HG03558 (cell line): ENCODE data around the gene TERB1.

Source experiments
- ATAC-seq: cut with Tn5 transposase; IDR thresholded peaks from one replicate; pipeline ENCODE4 v1.9.1; 2021; ENCODE audit warnings: moderate number of reproducible peaks; ENCODE audit not compliant: unreplicated experiment; ENCODE audit errors: extremely low read depth

TERB1 gene

GRCh38 chr16:66713076-66713475, 88.3 kb downstream of the TERB1 start:
- ATAC-seq = no peak

GRCh38 chr16:66712512-66712911, 88.9 kb downstream of the TERB1 start:
- ATAC-seq = no peak

DNA sequence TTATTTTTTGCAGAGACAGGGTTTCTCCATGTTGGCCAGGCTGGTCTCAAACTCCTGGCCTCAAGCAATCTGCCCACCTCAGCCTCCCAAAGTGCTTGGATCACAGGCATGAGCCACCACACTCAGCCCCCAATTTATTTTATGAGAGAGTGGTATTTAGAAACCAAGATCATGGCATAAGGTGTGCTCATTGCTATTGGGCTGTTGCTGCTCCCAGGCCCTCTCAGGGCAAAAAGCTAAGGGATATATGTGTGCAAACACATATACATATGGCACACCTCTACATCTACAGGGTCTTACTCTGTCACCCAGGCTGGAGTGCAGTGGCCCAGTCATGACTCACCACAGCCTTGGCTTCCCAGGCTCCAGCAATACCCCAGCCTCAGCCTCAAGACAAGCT, 89.8 kb downstream of the TERB1 start:
- ATAC-seq = no peak

DNA sequence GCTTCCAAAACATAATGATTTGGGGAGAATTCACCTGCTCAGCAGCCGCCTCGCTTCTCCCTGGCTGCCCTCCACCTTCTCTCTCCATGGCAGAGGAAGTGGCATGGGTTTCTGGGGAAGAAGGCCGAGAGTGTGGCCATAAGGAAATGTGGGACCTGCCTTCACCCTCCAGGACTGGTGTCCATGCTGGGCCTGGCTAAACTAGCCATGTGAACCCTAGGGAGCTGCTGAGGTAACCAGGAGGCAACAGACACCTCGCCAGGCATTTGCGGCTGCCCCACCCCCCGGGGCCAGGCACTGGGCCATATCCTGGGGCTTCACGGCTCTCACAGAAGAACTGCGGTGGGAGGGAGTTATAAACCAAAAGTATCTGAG, 94.9 kb downstream of the TERB1 start:
- no peak for ATAC-seq

DNA sequence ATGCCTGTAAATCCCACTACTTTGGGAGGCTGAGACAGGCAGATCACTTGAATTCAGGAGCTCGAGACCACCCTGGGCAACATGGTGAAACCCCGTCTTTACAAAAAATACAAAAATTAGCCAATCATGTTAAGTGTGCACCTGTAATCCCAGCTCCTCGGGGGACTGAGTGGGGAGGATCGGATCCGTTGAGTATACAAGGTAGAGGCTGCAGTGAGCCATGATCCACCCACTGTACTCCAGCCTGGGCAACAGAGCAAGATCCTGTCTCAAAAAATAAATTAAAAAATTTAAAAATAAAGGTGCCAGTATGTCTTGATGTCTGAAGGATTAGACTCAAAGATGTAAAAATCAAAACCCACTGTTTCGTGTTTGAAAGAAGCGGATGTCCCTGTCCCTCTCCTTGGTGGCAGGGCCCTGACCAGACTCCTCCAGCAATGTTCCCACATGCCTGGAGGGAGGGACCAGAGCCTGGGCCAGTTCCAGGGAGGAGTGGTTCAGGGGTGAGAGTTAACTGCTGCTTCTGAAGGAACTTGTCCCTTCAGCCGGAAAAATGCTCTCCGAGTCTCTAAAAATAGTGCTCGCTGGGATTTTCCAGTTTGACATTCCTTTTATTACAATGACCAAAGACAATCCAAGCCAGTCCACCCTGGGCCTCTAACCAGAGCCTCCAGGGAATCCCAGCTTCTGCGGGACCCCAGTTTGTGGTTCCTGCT, 95.4 kb downstream of the TERB1 start:
- ATAC-seq = no peak
